HG03521 (cell line): Measurements from ENCODE around the gene PVR.
"Not testable (repeated sequence)": the region's sequence is repeated elsewhere in the genome, so short reads cannot be mapped to it uniquely, and the experiment has no call there.

Source experiments
- ATAC-seq: cut with Tn5 transposase; IDR thresholded peaks from one replicate; pipeline ENCODE4 v1.9.1; 2021; ENCODE audit warnings: mild to moderate bottlenecking, moderate library complexity; ENCODE audit not compliant: unreplicated experiment

The PVR gene

GRCh38 chr19:44668985-44669764 is 25.5 kb downstream of the PVR start:
- no peak for ATAC-seq

- not testable (repeated sequence) for ATAC-seq
These were observed 26.3 kb downstream of the PVR start for GRCh38 chr19:44670027-44670426.

GRCh38 chr19:44671400-44671799 is 27.7 kb downstream of the PVR start, which contains the start of gene CEACAM19:
CEACAM19 (plus strand) TSS chr19:44671482; CDS start chr19:44671932, 450 bp downstream.
- ATAC-seq, result no peak

- no peak for ATAC-seq
These were observed 28.5 kb downstream of the PVR start for GRCh38 chr19:44672226-44672625.

GRCh38 chr19:44673510-44673909 is 29.8 kb downstream of the PVR start:
- ATAC-seq, result no peak

DNA sequence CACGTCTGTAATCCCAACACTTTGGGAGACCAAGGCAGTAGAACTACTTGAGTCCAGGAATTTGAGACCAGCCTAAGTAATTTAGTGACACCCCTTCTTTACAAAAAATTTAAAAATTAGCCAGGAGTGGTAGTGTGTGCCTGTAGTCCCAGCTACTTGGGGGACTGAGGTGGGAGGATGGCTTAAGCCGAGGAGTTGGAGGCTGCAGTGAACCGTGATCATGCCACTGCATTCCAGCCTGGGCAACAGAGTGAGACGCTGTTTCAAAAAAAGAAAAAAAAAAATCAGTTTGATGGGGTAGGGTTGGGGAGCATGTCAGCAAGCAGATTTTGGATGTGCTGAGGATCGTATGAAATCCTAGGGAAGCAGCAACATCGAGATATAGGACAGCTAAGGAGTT is 31.8 kb downstream of the PVR start:
- no peak for ATAC-seq

- ATAC-seq, result no peak
These were observed 33.5 kb downstream of the PVR start for GRCh38 chr19:44677019-44677811.

GRCh38 chr19:44680536-44680935 is 36.8 kb downstream of the PVR start:
- no peak for ATAC-seq

DNA sequence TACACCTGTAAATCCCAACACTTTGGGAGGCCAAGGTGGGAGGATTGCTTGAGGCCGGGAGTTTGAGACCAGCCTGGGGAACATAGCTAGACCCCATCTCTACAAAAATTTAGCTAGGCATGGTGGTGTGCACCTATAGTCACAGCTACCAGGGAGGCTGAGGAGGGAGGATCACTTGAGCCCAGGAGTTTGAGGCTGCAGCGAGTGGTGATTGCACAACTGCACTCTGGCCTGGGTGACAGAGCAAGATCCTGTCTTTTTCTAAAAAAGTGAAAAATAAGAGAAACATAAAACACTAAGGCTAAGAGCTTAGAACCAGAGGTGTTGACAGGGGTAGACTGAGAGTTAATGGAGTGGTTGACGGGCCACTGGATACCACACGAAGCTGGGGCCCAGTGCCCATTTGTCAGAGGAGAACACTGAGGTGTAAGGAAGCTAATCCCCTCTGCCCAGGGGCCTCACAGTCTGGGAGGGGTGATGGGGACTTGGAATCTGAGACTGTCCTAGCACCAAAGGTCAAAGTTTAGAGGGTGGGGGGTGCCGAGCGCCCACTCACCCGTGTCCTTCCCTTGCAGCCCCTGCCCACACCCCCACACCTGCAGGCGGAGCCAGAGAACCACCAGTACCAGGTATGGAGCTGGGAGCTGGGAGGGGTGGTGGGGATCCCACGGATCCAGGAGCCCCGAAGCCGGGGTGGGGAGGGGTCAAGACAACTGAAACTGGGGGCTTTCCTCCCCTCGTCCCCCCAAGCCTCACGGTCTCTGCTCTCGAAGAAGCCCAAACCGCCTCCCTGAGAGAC is 38.5 kb downstream of the PVR start:
- ATAC-seq, result no peak

GRCh38 chr19:44682807-44683206 is 39.1 kb downstream of the PVR start:
- ATAC-seq, result no peak

GRCh38 chr19:44683434-44684210 is 39.9 kb downstream of the PVR start:
- ATAC-seq, result no peak

DNA sequence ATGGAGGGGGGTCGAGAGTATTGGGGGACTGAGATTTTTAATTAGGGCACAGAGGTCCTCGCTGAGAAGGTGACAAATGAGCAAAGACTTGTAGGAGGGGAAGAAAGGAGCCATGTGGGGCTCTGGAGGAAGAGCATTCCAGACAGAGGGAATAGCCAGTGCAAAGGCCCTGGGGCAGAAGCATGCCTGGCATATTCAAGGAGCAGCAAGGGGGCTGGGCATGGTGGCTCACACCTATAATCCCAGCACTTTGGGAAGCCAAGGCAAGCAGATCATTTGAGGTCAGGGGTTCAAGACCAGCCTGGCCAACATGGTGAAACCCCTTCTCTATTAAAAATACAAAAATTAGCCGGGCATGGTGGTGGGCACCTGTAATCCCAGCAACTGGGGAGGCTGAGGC is 40.7 kb downstream of the PVR start:
- ATAC-seq, result not testable (repeated sequence)

DNA sequence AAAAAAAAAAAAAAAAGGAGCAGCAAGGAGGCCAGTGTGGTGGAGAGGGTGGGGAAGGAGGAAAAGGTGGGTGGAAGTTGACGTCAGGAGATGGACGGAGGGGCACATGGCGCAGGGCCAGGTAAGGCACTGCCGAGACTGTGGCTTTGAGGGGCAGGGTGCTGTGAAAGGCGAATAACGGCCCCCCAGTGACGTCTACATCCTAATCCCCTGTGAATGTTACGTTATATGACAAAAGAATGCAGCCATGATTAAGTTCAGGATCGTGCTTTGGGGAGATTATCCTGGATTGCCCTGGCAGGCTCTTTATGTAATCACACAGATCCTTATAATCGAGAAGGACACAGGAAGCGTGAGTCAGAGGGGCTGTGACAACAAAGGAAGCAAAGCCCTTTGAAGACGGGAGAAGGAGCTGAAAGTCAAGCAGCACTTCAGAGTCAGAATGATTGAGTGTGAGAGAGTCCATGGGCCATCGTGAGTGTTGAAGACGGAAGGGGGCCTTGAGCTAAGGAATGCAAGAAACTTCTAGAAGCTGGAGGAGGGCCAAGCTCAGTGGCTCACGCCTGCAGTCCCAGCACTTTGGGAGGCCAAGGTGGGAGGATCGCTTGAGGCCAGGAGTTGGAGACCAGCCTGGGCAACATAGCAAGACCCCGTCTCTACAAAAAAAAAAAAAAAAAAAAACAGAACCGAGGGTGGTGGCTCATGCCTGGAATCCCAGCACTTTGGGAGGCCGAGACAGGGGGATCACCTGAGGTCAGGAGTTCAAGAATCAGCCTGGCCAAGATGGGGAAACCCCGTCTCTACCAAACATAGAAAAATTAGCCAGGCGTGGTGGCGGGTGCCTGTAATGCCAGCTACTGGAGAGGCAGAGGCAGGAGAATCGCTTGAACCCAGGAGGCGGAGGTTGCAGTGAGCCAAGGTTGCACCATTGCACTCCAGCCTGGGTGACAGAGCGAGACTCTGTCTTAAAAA is 41.5 kb downstream of the PVR start:
- ATAC-seq, result no peak

DNA sequence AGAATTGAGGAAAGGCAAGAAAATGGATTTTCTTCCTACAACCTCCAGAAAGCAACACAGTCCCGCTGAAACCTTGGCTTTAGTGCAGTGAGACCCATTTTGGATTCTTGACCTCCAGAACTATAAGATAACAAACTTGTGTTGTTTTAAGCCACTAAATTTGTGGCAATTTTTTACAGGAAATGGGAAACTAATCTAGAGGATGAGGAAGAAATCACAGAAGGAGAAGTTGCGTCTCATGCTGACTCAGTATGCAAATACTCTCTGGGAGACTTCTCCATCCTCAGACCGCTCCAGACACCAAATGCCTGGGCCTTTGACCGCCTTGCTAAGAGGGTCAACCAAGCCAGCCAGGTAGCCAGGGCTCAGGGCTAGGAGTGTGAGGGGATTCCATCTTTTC is 42.2 kb downstream of the PVR start:
- ATAC-seq, result no peak

GRCh38 chr19:44686896-44687295 is 43.2 kb downstream of the PVR start:
- ATAC-seq, result no peak

- no peak for ATAC-seq
These were observed 44.2 kb downstream of the PVR start for GRCh38 chr19:44687888-44688287.

GRCh38 chr19:44689290-44690130 is 45.8 kb downstream of the PVR start:
- no peak for ATAC-seq

DNA sequence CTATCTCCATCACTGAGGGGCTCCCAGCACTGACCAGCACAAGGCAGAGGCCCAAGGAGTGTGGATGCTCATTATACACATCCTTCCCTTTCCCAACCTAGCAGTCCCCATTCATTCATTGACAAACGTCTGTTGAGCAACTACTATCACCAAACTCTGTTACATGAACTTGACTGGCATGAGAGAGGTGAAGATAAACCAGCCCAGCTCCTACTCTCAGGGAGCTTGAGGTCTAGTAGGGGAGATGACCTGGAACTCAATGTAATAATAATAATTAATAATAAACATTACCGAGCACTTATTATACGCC is 46.4 kb downstream of the PVR start:
- no peak for ATAC-seq

DNA sequence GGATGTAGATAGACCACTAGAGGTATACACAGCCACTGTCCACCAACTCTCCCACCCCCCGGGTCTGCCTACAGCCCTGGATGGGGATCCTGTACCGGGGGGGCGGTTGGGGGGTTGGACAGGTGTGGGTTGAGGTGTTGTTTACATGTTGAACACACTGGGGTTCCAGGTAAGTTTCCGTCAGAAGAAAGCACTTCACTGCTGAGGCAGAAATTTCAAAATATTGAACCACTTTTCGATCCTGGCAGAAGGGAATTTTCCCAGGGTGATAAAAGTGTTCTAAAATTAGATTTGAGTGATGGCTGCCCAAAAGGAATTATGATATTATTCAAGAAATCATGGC is 48.6 kb downstream of the PVR start:
- no peak for ATAC-seq
